SK-N-SH (cell line): Measurements from ENCODE around the gene RBMS3. TPM values are rescaled to one million over a fixed set of nuclear protein-coding genes. Genes with fewer than 3 reads are reported as not detected.

Experiments
- CTCF ChIA-PET: fragments of 300-600, 350-600 bp; formaldehyde crosslinking; extraction: SDS; loops from one replicate; lab custom pipeline; 2021; lab: Yijun Ruan, JAX
- POLR2A ChIA-PET: fragments of 350-600 bp; sonication (Branson Sonifier 250); formaldehyde crosslinking; extraction: SDS; loops from one replicate; lab custom pipeline; 2020; ENCODE audit warnings: antibody characterized with exemption, inconsistent platforms; lab: Yijun Ruan, JAX
- DNase-seq: peaks from one replicate; pipeline ENCODE4 v3.0.0; 2012
- H2AFZ ChIP-seq: fragments of 200-600 bp; sonication (generic); 2 replicates; pipeline ENCODE4 v1.8.1; 2016; ENCODE audit warnings: antibody characterized with exemption, mild to moderate bottlenecking, low read depth
- H3F3A ChIP-seq: fragments of 200-600 bp; sonication (generic); replicated peaks from 2 replicates; pipeline ENCODE3; 2016; ENCODE audit warnings: antibody characterized with exemption, mild to moderate bottlenecking; ENCODE audit not compliant: insufficient read depth
- H3K27ac ChIP-seq, 2 experiments: fragments of 200-500 bp in 1 of 2; fragments of 200-600 bp in 1 of 2; sonication (Bioruptor generic) in 1 of 2; sonication (generic), shearing (Covaris generic) in 1 of 2; 2 replicates each; pipeline versions ENCODE4 v1.5.1 to v1.6.1; 2014 to 2016; ENCODE audit warnings: low read depth in 2 of 2, inconsistent platforms in 1 of 2, low read length in 1 of 2, mild to moderate bottlenecking in 1 of 2, mixed read lengths in 1 of 2
- H3K27me3 ChIP-seq: fragments of 200-600 bp; sonication (generic), shearing (Covaris generic); 2 replicates; pipeline ENCODE4 v1.6.1; 2016; ENCODE audit warnings: mixed run types; ENCODE audit not compliant: insufficient read depth
- H3K36me3 ChIP-seq, 2 experiments: fragments of 200-500 bp in 1 of 2; fragments of 200-600 bp in 1 of 2; sonication (Bioruptor generic) in 1 of 2; sonication (generic) in 1 of 2; replicated peaks in 1 of 2; 2 replicates each; pipeline versions ENCODE3 to v1.5.1; 2014 to 2016; ENCODE audit warnings: low read length in 1 of 2, mild to moderate bottlenecking in 1 of 2; ENCODE audit not compliant: insufficient read depth in 2 of 2, control insufficient read depth in 1 of 2
- H3K4me1 ChIP-seq, 2 experiments: fragments of 200-500 bp in 1 of 2; fragments of 200-600 bp in 1 of 2; sonication (Bioruptor generic) in 1 of 2; sonication (generic), shearing (Covaris generic) in 1 of 2; 2 replicates each; pipeline versions ENCODE4 v1.5.1 to v1.6.1; 2014 to 2016; ENCODE audit warnings: low read depth in 1 of 2, low read length in 1 of 2, mixed run types in 1 of 2; ENCODE audit not compliant: insufficient read depth in 2 of 2, control insufficient read depth in 1 of 2
- H3K4me2 ChIP-seq: fragments of 200-600 bp; sonication (generic), shearing (Covaris generic); 2 replicates; pipeline ENCODE4 v1.6.1; 2017; ENCODE audit warnings: mixed run types
- H3K4me3 ChIP-seq, 2 experiments: fragments of 200-500 bp in 1 of 2; fragments of 200-600 bp in 1 of 2; sonication (Bioruptor generic) in 1 of 2; sonication (generic), shearing (Covaris generic) in 1 of 2; 2 replicates each; pipeline versions ENCODE4 v1.5.1 to v1.8.1; 2014 to 2016; ENCODE audit warnings: low read depth in 2 of 2, inconsistent platforms in 1 of 2, low read length in 1 of 2, mild to moderate bottlenecking in 1 of 2, mixed read lengths in 1 of 2, moderate library complexity in 1 of 2
- H3K79me2 ChIP-seq: fragments of 200-600 bp; sonication (generic); 2 replicates; pipeline ENCODE4 v1.8.1; 2017; ENCODE audit warnings: mild to moderate bottlenecking; ENCODE audit not compliant: insufficient read depth
- H3K9ac ChIP-seq: fragments of 200-600 bp; sonication (generic); 2 replicates; pipeline ENCODE4 v1.6.1; 2017; ENCODE audit warnings: mixed run types
- H3K9me2 ChIP-seq: fragments of 200-600 bp; sonication (generic); 2 replicates; pipeline ENCODE4 v1.6.1; 2017; ENCODE audit warnings: mixed run types
- H3K9me3 ChIP-seq: fragments of 200-600 bp; sonication (generic); 2 replicates; pipeline ENCODE4 v1.6.1; 2017; ENCODE audit warnings: mixed run types, mild to moderate bottlenecking, moderate library complexity
- H4K20me1 ChIP-seq: fragments of 200-600 bp; sonication (generic); 2 replicates; pipeline ENCODE4 v1.6.1; 2017; ENCODE audit warnings: mild to moderate bottlenecking, mixed run types; ENCODE audit not compliant: insufficient read depth
- FOSL2 ChIP-seq: IDR thresholded peaks from 2 replicates; pipeline ENCODE4 v1.4.0; 2012; ENCODE audit warnings: low read depth, mild to moderate bottlenecking, moderate library complexity, borderline replicate concordance
- FOXM1 ChIP-seq: IDR thresholded peaks from 2 replicates; pipeline ENCODE4 v1.4.0; 2012; ENCODE audit warnings: low read depth, mild to moderate bottlenecking
- RAD21 ChIP-seq: IDR thresholded peaks from 2 replicates; pipeline ENCODE4 v1.6.1; 2012; ENCODE audit warnings: mild to moderate bottlenecking, low read length
- RCOR1 ChIP-seq: fragments of 150-350 bp; IDR thresholded peaks from 2 replicates; pipeline ENCODE4 v1.6.1; 2017; ENCODE audit warnings: antibody characterized with exemption, low read length
- RFX5 ChIP-seq: IDR thresholded peaks from 2 replicates; pipeline ENCODE4 v1.6.1; 2012; ENCODE audit warnings: mild to moderate bottlenecking, improper control_type of control experiment, low read length
- SMC3 ChIP-seq: IDR thresholded peaks from 2 replicates; pipeline ENCODE4 v1.6.1; 2012; ENCODE audit warnings: low read depth, low read length, improper control_type of control experiment
- WGBS: methylation state at CpG from one replicate; pipeline ENCODE4 v1.1.6; 2017; ENCODE audit warnings: low lambda C conversion rate; 5-methylcytosine and 5-hydroxymethylcytosine counted together
- polyA plus RNA-seq, 3 experiments: library from polyadenylated mRNA; depleted of rRNA; stranded (reverse); fragments of >200 nt; gene quantifications; 2 replicates each; pipeline ENCODE4 v1.2.3, GENCODE V29; 2012
- TF ChIP-seq, protein P1 (sequence below): IDR thresholded peaks from 2 replicates; pipeline ENCODE4 v1.4.0; 2012; ENCODE audit warnings: low read depth
- TF ChIP-seq, protein P2 (sequence below): IDR thresholded peaks from 2 replicates; pipeline ENCODE4; 2012
- TF ChIP-seq, protein P3 (sequence below): fragments of 200-600 bp; sonication (generic); IDR thresholded peaks from 2 replicates; pipeline ENCODE4 v1.6.1; 2017; ENCODE audit warnings: antibody characterized with exemption, mild to moderate bottlenecking, moderate library complexity
- TF ChIP-seq, protein P4 (sequence below): IDR thresholded peaks from 2 replicates; pipeline ENCODE4 v1.4.0; 2012; ENCODE audit warnings: low read depth, borderline replicate concordance
- TF ChIP-seq, protein P5 (sequence below): fragments of 150-350 bp; IDR thresholded peaks from 2 replicates; pipeline ENCODE4 v1.6.1; 2017; ENCODE audit warnings: antibody characterized with exemption, low read length, low read depth, borderline replicate concordance
- TF ChIP-seq, protein P6 (sequence below): IDR thresholded peaks from 2 replicates; pipeline ENCODE4 v1.6.1; 2012; ENCODE audit warnings: mild to moderate bottlenecking, low read depth, low read length, moderate library complexity

Gene RBMS3
- polyA plus RNA-seq, 1 of the 3 experiments (the other 2 are of a cell fraction) = 8.2 TPM

DNA sequence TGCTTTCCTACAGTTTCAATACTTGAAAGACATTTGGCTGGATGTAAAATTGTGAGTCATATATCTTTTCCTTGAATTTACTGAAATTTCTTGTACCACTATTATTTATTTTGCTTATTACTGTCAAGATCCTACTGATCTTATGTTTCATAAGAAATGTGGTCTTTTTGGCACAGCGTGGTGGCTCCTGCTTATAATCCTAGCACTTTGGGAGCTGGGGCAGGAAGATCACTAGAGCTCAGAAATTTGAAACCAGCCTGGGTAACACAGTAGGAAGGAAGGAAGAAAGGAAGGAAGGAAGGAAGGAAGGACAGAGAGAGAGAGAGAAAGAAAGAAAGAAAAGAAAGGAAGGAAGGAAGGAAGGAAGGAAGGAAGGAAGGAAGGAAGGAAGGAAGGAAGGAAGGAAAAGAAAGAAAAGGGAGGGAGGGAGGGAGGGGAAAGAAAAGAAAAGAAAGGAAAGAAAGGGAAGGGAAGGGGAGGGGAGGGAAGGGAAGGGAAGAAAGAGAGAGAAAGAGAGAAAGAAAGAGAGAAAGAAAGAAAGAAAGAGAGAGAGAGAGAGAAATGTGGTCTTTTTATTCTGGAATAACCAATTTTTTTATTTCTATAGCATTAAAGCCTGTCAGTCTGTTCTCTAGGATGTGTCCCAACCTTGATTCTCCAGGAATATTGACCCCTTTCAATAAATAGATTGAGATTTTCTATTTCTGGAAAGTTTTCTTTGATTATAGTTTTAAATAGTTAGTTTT lies 753.5 kb downstream of the RBMS3 start:
- H3F3A ChIP-seq = no peaks in the 10 kb centered on the region
- TF ChIP-seq RCOR1 (no peak), FOSL2 (no peak), FOXM1 (no peak), RAD21 (no peak)
- TF ChIP-seq, protein P1, sequence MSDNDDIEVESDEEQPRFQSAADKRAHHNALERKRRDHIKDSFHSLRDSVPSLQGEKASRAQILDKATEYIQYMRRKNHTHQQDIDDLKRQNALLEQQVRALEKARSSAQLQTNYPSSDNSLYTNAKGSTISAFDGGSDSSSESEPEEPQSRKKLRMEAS = no peak
- TF ChIP-seq, protein P2, sequence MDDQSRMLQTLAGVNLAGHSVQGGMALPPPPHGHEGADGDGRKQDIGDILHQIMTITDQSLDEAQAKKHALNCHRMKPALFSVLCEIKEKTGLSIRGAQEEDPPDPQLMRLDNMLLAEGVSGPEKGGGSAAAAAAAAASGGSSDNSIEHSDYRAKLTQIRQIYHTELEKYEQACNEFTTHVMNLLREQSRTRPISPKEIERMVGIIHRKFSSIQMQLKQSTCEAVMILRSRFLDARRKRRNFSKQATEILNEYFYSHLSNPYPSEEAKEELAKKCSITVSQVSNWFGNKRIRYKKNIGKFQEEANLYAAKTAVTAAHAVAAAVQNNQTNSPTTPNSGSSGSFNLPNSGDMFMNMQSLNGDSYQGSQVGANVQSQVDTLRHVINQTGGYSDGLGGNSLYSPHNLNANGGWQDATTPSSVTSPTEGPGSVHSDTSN = no peak
- no peak overlapping the region; the same call in 1 of the 2 replicates for H2AFZ ChIP-seq
- no peak overlapping the region for H3K9ac ChIP-seq
- no peaks in the 10 kb centered on the region for H4K20me1 ChIP-seq
- no peaks in the 10 kb centered on the region for H3K9me3 ChIP-seq
- ChIA-PET CTCF (interaction anchor here (0.9 to 1.0 kb wide), 2 partner anchors 659 to 662 kb away, joined by 3 to 4 read pairs; no protein-coding TSS in a partner anchor), POLR2A (no interaction called here)
- no peak overlapping the region for H3K4me2 ChIP-seq
- no peaks in the 10 kb centered on the region for H3K79me2 ChIP-seq
- H3K9me2 ChIP-seq = no peaks in the 10 kb centered on the region
- no peak for DNase-seq
- H3K27me3 ChIP-seq = no peaks in the 10 kb centered on the region
- peaks cover 0 to 4% of the 10 kb centered on the region in 2 experiments; a peak in 1 of 4 replicates for H3K4me1 ChIP-seq
- H3K4me3 ChIP-seq = no peak overlapping the region
- H3K27ac ChIP-seq = no peak overlapping the region
- WGBS = 70% methylated on average over 1 of the region's 1 CpG
- no peaks in the 10 kb centered on the region for H3K36me3 ChIP-seq

DNA sequence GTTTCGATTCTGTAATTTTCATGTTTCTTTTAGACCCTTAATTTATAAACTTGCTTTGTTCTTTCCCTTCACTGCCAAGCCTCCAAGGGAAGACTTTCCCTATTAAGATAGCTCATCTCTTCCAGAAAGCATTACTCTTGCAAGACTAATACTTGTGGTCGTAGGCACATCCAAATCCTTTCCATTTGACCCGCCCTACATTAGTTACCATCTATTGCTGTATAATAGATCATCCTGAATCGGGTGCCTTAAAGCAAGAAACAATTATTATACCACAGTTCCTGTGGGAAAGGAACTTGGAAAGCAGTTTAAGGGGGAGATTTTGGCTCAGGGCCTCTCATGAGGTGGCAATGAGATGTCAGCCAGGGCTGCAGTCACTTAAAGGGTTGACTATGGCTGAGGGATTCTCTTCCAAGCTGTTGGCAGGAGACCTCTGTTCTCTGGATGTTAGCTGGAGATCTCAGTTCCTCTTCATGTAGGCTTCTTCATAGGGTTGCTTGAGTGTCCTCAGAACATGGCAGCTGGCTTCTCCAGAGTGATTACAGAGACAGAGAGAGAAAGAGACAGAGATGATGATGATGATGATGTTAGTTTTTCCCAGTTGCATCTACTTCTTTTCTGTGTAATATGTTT lies 755.2 kb downstream of the RBMS3 start:
- H3K4me3 ChIP-seq = no peak overlapping the region
- no peak overlapping the region for H3K9ac ChIP-seq
- no peaks in the 10 kb centered on the region for H3K79me2 ChIP-seq
- no peak overlapping the region for H3K27ac ChIP-seq
- ChIA-PET POLR2A (no interaction called here), CTCF (no interaction called here)
- no peaks in the 10 kb centered on the region for H3K9me2 ChIP-seq
- H2AFZ ChIP-seq = no peak overlapping the region
- TF ChIP-seq, protein P3, sequence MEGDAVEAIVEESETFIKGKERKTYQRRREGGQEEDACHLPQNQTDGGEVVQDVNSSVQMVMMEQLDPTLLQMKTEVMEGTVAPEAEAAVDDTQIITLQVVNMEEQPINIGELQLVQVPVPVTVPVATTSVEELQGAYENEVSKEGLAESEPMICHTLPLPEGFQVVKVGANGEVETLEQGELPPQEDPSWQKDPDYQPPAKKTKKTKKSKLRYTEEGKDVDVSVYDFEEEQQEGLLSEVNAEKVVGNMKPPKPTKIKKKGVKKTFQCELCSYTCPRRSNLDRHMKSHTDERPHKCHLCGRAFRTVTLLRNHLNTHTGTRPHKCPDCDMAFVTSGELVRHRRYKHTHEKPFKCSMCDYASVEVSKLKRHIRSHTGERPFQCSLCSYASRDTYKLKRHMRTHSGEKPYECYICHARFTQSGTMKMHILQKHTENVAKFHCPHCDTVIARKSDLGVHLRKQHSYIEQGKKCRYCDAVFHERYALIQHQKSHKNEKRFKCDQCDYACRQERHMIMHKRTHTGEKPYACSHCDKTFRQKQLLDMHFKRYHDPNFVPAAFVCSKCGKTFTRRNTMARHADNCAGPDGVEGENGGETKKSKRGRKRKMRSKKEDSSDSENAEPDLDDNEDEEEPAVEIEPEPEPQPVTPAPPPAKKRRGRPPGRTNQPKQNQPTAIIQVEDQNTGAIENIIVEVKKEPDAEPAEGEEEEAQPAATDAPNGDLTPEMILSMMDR = no peak
- TF ChIP-seq, protein P4, sequence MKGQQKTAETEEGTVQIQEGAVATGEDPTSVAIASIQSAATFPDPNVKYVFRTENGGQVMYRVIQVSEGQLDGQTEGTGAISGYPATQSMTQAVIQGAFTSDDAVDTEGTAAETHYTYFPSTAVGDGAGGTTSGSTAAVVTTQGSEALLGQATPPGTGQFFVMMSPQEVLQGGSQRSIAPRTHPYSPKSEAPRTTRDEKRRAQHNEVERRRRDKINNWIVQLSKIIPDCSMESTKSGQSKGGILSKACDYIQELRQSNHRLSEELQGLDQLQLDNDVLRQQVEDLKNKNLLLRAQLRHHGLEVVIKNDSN = no peak
- no peak for TF ChIP-seq RFX5
- TF ChIP-seq FOXM1 = no peak
- TF ChIP-seq, protein P1 = no peak
- TF ChIP-seq, protein P5, sequence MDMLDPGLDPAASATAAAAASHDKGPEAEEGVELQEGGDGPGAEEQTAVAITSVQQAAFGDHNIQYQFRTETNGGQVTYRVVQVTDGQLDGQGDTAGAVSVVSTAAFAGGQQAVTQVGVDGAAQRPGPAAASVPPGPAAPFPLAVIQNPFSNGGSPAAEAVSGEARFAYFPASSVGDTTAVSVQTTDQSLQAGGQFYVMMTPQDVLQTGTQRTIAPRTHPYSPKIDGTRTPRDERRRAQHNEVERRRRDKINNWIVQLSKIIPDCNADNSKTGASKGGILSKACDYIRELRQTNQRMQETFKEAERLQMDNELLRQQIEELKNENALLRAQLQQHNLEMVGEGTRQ = no peak
- TF ChIP-seq, protein P6, sequence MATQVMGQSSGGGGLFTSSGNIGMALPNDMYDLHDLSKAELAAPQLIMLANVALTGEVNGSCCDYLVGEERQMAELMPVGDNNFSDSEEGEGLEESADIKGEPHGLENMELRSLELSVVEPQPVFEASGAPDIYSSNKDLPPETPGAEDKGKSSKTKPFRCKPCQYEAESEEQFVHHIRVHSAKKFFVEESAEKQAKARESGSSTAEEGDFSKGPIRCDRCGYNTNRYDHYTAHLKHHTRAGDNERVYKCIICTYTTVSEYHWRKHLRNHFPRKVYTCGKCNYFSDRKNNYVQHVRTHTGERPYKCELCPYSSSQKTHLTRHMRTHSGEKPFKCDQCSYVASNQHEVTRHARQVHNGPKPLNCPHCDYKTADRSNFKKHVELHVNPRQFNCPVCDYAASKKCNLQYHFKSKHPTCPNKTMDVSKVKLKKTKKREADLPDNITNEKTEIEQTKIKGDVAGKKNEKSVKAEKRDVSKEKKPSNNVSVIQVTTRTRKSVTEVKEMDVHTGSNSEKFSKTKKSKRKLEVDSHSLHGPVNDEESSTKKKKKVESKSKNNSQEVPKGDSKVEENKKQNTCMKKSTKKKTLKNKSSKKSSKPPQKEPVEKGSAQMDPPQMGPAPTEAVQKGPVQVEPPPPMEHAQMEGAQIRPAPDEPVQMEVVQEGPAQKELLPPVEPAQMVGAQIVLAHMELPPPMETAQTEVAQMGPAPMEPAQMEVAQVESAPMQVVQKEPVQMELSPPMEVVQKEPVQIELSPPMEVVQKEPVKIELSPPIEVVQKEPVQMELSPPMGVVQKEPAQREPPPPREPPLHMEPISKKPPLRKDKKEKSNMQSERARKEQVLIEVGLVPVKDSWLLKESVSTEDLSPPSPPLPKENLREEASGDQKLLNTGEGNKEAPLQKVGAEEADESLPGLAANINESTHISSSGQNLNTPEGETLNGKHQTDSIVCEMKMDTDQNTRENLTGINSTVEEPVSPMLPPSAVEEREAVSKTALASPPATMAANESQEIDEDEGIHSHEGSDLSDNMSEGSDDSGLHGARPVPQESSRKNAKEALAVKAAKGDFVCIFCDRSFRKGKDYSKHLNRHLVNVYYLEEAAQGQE = no peak
- TF ChIP-seq SMC3 = no peak
- TF ChIP-seq, all 33 proteins: peak for 0
- Histone ChIP-seq H3K4me1 (no peaks in the 10 kb centered on the region; a peak in 1 of 4 replicates), H4K20me1 (no peaks in the 10 kb centered on the region), H3K27me3 (no peaks in the 10 kb centered on the region), H3K9me3 (no peaks in the 10 kb centered on the region), H3F3A (no peaks in the 10 kb centered on the region), H3K4me2 (no peak overlapping the region), H3K36me3 (no peaks in the 10 kb centered on the region)
- 75% methylated on average over 4 of the region's 4 CpGs for WGBS
- no peak for DNase-seq
